ENCODE measurements around the gene CLCA2.

GRCh38 chr1:86416343-86416742 lies 7.6 kb upstream of the CLCA2 start:
- TF ChIP-seq EZH2 (IDR thresholded peaks at IDR 0.05; ENCODE audit: insufficient read depth, poor library complexity, severe bottlenecking) (no peak), EZH2phosphoT487 (IDR thresholded peaks at IDR 0.05; ENCODE audit: insufficient read depth, low read depth) (no peak)

All from GM23248 (cell line).